Measurements from ENCODE around the gene TLE4.

Gene TLE4

GRCh38 chr9:79555474-79556089 lies 16.2 kb upstream of the TLE4 start:
- Histone ChIP-seq H3K36me3 (ENCODE audit: control insufficient read depth, insufficient read depth, low read length) (no peaks in the 10 kb centered on the region), H3K27me3 (ENCODE audit: control insufficient read depth, insufficient read depth, low read length) (no peaks in the 10 kb centered on the region), H3K4me1 (ENCODE audit: control insufficient read depth, insufficient read depth, low read length) (peaks cover 7% of the 10 kb centered on the region; the same call in 1 of the 2 replicates), H3K4me3 (ENCODE audit: low read depth, low read length) (no peak overlapping the region), H3K9ac (ENCODE audit: low read length) (no peak overlapping the region), H3K27ac (ENCODE audit: low read depth, low read length) (no peak overlapping the region), H3K9me3 (ENCODE audit: control insufficient read depth, insufficient read depth, low read depth, low read length) (no peaks in the 10 kb centered on the region)

GRCh38 chr9:79559495-79560181 lies 12.1 kb upstream of the TLE4 start:
- Histone ChIP-seq H3K9me3 (ENCODE audit: control insufficient read depth, insufficient read depth, low read depth, low read length) (no peaks in the 10 kb centered on the region), H3K27ac (ENCODE audit: low read depth, low read length) (no peak overlapping the region), H3K27me3 (ENCODE audit: control insufficient read depth, insufficient read depth, low read length) (no peaks in the 10 kb centered on the region), H3K4me3 (ENCODE audit: low read depth, low read length) (no peak overlapping the region), H3K9ac (ENCODE audit: low read length) (no peak overlapping the region), H3K36me3 (ENCODE audit: control insufficient read depth, insufficient read depth, low read length) (no peaks in the 10 kb centered on the region), H3K4me1 (ENCODE audit: control insufficient read depth, insufficient read depth, low read length) (peaks cover 7% of the 10 kb centered on the region; the same call in 1 of the 2 replicates)

GRCh38 chr9:79562749-79563386 lies 8.9 kb upstream of the TLE4 start:
- H3K36me3 ChIP-seq (ENCODE audit: control insufficient read depth, insufficient read depth, low read length) = no peaks in the 10 kb centered on the region
- H3K9ac ChIP-seq (ENCODE audit: low read length) = no peak overlapping the region
- no peaks in the 10 kb centered on the region for H3K9me3 ChIP-seq (ENCODE audit: control insufficient read depth, insufficient read depth, low read depth, low read length)
- no peaks in the 10 kb centered on the region for H3K27me3 ChIP-seq (ENCODE audit: control insufficient read depth, insufficient read depth, low read length)
- no peak overlapping the region for H3K4me3 ChIP-seq (ENCODE audit: low read depth, low read length)
- peaks cover 7% of the 10 kb centered on the region; the same call in 1 of the 2 replicates for H3K4me1 ChIP-seq (ENCODE audit: control insufficient read depth, insufficient read depth, low read length)
- no peak overlapping the region for H3K27ac ChIP-seq (ENCODE audit: low read depth, low read length)

DNA sequence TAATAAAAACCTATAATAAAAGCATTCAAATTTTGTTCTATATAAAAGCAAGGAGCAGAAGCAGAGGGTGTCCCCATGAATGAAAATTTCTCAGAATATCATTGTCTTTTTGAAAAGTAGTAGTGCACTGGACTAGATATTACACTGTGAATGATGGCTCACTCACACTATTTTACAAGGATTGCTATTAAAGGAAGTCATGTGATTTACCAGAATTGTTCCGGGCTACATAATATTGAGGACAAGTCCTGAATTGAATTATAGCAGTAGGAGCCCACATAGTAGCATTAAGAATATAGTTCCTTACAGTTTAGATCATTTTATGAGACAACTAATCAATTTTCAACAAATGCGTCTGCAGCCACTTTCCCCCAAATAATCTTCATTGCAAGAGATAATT lies 7.7 kb upstream of the TLE4 start:
- Histone ChIP-seq H3K9me3 (ENCODE audit: control insufficient read depth, insufficient read depth, low read depth, low read length) (peaks cover 4% of the 10 kb centered on the region; the same call in 1 of the 2 replicates), H3K27ac (ENCODE audit: low read depth, low read length) (no peak overlapping the region), H3K4me1 (ENCODE audit: control insufficient read depth, insufficient read depth, low read length) (peaks cover 7% of the 10 kb centered on the region; the same call in 1 of the 2 replicates), H3K9ac (ENCODE audit: low read length) (no peak overlapping the region), H3K36me3 (ENCODE audit: control insufficient read depth, insufficient read depth, low read length) (no peaks in the 10 kb centered on the region), H3K4me3 (ENCODE audit: low read depth, low read length) (no peak overlapping the region), H3K27me3 (ENCODE audit: control insufficient read depth, insufficient read depth, low read length) (0 out of 2 replicates have a peak, but pooled peaks cover 2% of the 10 kb centered on the region)

DNA sequence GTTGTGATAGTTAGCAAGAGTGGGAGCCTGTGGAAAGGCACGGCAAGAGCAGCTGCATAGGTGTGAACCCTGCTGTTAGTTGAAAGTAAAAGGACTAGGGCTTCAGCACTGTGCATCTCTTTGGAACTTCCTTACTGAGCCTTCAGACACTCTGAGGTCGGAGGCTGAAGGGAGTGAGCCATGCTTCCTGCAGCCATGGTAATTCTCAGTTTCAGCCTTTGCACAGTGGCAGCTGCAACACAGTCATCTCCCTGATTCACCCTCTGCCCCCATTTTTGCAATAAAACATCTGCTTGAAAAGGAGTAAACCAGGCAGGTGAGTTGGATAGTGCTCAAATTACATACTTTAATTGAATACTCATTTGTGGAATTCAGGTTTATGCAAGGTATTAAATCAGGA lies 6.5 kb upstream of the TLE4 start:
- H3K9me3 ChIP-seq (ENCODE audit: control insufficient read depth, insufficient read depth, low read depth, low read length) = peaks cover 4% of the 10 kb centered on the region; the same call in 1 of the 2 replicates
- no peak overlapping the region for H3K27ac ChIP-seq (ENCODE audit: low read depth, low read length)
- H3K9ac ChIP-seq (ENCODE audit: low read length) = no peak overlapping the region
- H3K4me3 ChIP-seq (ENCODE audit: low read depth, low read length) = no peak overlapping the region
- H3K27me3 ChIP-seq (ENCODE audit: control insufficient read depth, insufficient read depth, low read length) = 0 out of 2 replicates have a peak, but pooled peaks cover 4% of the 10 kb centered on the region
- no peaks in the 10 kb centered on the region for H3K36me3 ChIP-seq (ENCODE audit: control insufficient read depth, insufficient read depth, low read length)
- H3K4me1 ChIP-seq (ENCODE audit: control insufficient read depth, insufficient read depth, low read length) = peaks cover 3% of the 10 kb centered on the region; the same call in 1 of the 2 replicates

DNA sequence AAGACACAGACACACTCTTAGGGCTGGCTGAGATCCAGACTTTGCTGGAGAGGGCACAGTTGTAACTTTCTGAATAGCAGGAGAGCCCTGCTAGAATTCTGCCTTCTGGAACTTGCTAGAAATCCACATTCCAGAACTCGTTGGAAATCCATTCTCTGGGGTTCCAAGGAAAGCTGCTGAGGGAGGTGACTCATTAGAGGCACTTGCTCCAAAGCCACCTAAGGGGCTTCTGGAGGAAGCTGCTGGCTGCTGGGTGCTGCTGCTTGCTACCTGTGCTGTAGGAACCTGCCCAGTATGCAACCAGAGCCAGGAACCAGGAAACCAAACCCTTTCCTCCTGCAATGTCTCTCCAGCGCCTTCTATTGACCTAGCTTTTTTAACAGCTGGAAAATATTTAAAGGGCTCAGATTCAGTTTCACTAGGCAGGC lies 4.1 kb upstream of the TLE4 start:
- H3K9ac ChIP-seq (ENCODE audit: low read length) = no peak overlapping the region
- no peak overlapping the region for H3K4me3 ChIP-seq (ENCODE audit: low read depth, low read length)
- H3K27me3 ChIP-seq (ENCODE audit: control insufficient read depth, insufficient read depth, low read length) = 0 out of 2 replicates have a peak, but pooled peaks cover 4% of the 10 kb centered on the region
- H3K9me3 ChIP-seq (ENCODE audit: control insufficient read depth, insufficient read depth, low read depth, low read length) = peaks cover 4% of the 10 kb centered on the region; the same call in 1 of the 2 replicates
- peaks cover 3% of the 10 kb centered on the region; the same call in 1 of the 2 replicates for H3K4me1 ChIP-seq (ENCODE audit: control insufficient read depth, insufficient read depth, low read length)
- H3K27ac ChIP-seq (ENCODE audit: low read depth, low read length) = no peak overlapping the region
- no peaks in the 10 kb centered on the region for H3K36me3 ChIP-seq (ENCODE audit: control insufficient read depth, insufficient read depth, low read length)

DNA sequence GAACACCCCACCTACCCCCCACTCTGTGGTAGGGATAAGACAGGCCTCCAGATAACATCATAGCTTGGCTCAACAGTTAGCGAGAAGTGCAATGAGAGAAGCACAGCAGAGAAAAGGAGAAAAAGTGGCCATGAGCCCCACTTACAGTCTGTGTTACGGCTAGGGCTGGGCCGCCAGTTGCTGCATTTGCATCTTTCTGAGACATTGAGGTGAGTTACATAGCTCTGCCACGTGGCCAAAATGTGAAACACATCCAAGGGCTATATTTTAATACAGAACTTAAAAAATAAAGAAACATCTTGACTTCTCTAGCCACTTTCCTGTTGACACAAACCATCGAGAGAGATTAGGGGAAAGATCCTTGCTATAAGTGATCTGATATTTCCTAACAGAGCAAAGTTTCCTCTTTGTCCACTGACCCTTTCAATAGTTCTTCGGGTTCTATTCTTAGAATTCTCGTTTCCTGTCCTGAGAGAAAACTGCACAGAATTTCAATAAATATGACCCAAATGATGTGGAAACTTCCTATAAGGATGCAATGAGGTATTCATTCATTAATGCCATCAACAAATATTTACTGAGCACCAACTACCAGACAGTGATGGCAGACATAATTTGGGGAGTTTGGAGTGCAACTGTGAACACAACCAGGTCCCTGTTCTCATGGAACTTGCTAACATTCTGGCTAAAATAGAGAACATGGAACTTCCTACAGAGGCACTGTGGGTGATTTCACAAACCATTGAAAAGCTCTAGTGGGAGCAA lies 3.2 kb upstream of the TLE4 start:
- H3K27me3 ChIP-seq (ENCODE audit: control insufficient read depth, insufficient read depth, low read length) = 0 out of 2 replicates have a peak, but pooled peaks cover 4% of the 10 kb centered on the region

DNA sequence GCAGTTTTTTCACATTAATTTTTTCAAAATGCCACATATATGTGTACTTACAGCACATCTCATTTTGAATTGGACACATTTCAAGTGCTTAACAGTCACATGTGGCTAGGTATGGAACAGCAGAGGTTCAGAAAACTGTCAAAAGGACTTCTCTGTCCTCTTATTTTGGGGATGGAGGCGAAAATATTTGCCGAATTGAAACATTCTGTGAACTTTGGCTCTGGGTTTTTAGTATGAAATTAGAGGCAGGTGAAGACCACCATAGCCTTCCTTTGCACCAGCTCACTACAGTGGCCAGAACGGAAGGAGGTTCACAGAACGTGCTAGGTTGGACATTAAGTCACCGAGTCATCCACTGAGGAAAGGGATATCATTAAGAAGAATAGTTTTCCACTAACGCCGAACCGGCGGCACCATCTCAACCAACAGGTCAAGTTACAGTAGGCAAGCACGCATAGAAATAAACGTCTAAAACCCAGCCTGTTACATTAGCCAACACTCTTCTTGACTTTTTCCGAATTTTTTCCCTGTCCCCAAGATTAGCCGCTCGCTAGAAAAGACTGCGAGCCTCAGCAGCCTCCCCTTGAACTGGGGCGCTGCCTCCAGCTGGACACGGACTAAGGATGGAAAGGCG lies 1.8 kb upstream of the TLE4 start:
- peaks cover 9% of the 10 kb centered on the region for H3K4me1 ChIP-seq (ENCODE audit: control insufficient read depth, insufficient read depth, low read length)
- H3K9ac ChIP-seq (ENCODE audit: low read length) = peak overlapping the region; percentile 86
- peak overlapping the region; percentile 80 for H3K4me3 ChIP-seq (ENCODE audit: low read depth, low read length)
- H3K9me3 ChIP-seq (ENCODE audit: control insufficient read depth, insufficient read depth, low read depth, low read length) = peaks cover 4% of the 10 kb centered on the region; the same call in 1 of the 2 replicates
- no peaks in the 10 kb centered on the region; the same call in 1 of the 2 replicates for H3K36me3 ChIP-seq (ENCODE audit: control insufficient read depth, insufficient read depth, low read length)
- H3K27me3 ChIP-seq (ENCODE audit: control insufficient read depth, insufficient read depth, low read length) = 0 out of 2 replicates have a peak, but pooled peaks cover 4% of the 10 kb centered on the region
- H3K27ac ChIP-seq (ENCODE audit: low read depth, low read length) = peak overlapping the region; percentile 89

More for the DNA sequence above, 3.2 kb upstream of the TLE4 start:
- no peak overlapping the region for H3K27ac ChIP-seq (ENCODE audit: low read depth, low read length)
- no peak overlapping the region for H3K4me3 ChIP-seq (ENCODE audit: low read depth, low read length)
- peaks cover 3% of the 10 kb centered on the region; the same call in 1 of the 2 replicates for H3K4me1 ChIP-seq (ENCODE audit: control insufficient read depth, insufficient read depth, low read length)
- H3K36me3 ChIP-seq (ENCODE audit: control insufficient read depth, insufficient read depth, low read length) = no peaks in the 10 kb centered on the region
- H3K9me3 ChIP-seq (ENCODE audit: control insufficient read depth, insufficient read depth, low read depth, low read length) = peaks cover 4% of the 10 kb centered on the region; the same call in 1 of the 2 replicates
- H3K9ac ChIP-seq (ENCODE audit: low read length) = no peak overlapping the region

GRCh38 chr9:79570448-79571308 lies 1.1 kb upstream of the TLE4 start:
- Histone ChIP-seq H3K4me1 (ENCODE audit: control insufficient read depth, insufficient read depth, low read length) (peaks cover 15% of the 10 kb centered on the region), H3K36me3 (ENCODE audit: control insufficient read depth, insufficient read depth, low read length) (no peaks in the 10 kb centered on the region; the same call in 1 of the 2 replicates), H3K27me3 (ENCODE audit: control insufficient read depth, insufficient read depth, low read length) (0 out of 2 replicates have a peak, but pooled peaks cover 4% of the 10 kb centered on the region), H3K9ac (ENCODE audit: low read length) (peak overlapping the region; percentile 86), H3K4me3 (ENCODE audit: low read depth, low read length) (peak overlapping the region; percentile 80), H3K27ac (ENCODE audit: low read depth, low read length) (peak overlapping the region; percentile 89), H3K9me3 (ENCODE audit: control insufficient read depth, insufficient read depth, low read depth, low read length) (peaks cover 4% of the 10 kb centered on the region; the same call in 1 of the 2 replicates)
